WTC11 (cell line): ENCODE results near the gene ATP8B3. TPM values are rescaled to one million over a fixed set of nuclear protein-coding genes. Genes with fewer than 3 reads are reported as not detected.

ENCODE experiments used
- ATAC-seq: fragments of 200-7000 bp; cut with Tn5 transposase; 2 replicates; pipeline ENCODE4 v1.10.0; 2021; ENCODE audit warnings: mild to moderate bottlenecking, moderate library complexity
- CTCF ChIA-PET: fragments of 300-600 bp; sonication (Branson Sonifier 250); formaldehyde crosslinking; loops from one replicate; lab custom pipeline; 2021; ENCODE audit warnings: antibody characterized with exemption; lab: Charles Lee
- POLR2A ChIA-PET: fragments of 350-600 bp; sonication (Branson Sonifier 250); formaldehyde crosslinking; loops from one replicate; lab custom pipeline; 2021; ENCODE audit warnings: antibody characterized with exemption; lab: Charles Lee
- DNase-seq: peaks from one replicate; pipeline ENCODE4 v3.0.0; 2021; ENCODE audit warnings: low spot score
- H3K27ac Mint-ChIP-seq: 2 replicates; pipeline ENCODE4 v1.8.0; 2021; ENCODE audit warnings: mixed read lengths
- H3K27me3 Mint-ChIP-seq: 2 replicates; pipeline ENCODE4 v1.8.0; 2021; ENCODE audit warnings: low read depth, mild to moderate bottlenecking, moderate library complexity, mixed read lengths
- H3K36me3 Mint-ChIP-seq: 2 replicates; pipeline ENCODE4 v1.8.0; 2021; ENCODE audit warnings: mixed read lengths
- H3K4me1 Mint-ChIP-seq: 2 replicates; pipeline ENCODE4 v1.8.0; 2022; ENCODE audit warnings: mixed read lengths
- H3K4me3 Mint-ChIP-seq: 2 replicates; pipeline ENCODE4 v1.8.0; 2021; ENCODE audit warnings: mild to moderate bottlenecking, moderate library complexity, mixed read lengths
- H3K9me3 Mint-ChIP-seq: 2 replicates; pipeline ENCODE4 v1.8.0; 2021; ENCODE audit warnings: mixed read lengths
- CREM ChIP-seq: sonication (generic); formaldehyde crosslinking; IDR thresholded peaks from 2 replicates; pipeline ENCODE4 v1.8.1; 2022; ENCODE audit warnings: mild to moderate bottlenecking, missing genetic modification reagents, moderate library complexity
- JAZF1 ChIP-seq: fragments of 250-450 bp; sonication (Bioruptor Pico); IDR thresholded peaks from 2 replicates; pipeline ENCODE4 v1.9.0; 2021; ENCODE audit warnings: moderate library complexity, mild to moderate bottlenecking, inconsistent platforms
- NFATC4 ChIP-seq: fragments of 250-450 bp; sonication (Bioruptor Pico); IDR thresholded peaks from 2 replicates; pipeline ENCODE4 v1.9.0; 2021; ENCODE audit warnings: mild to moderate bottlenecking
- NFYB ChIP-seq: sonication (generic); formaldehyde crosslinking; conservative IDR thresholded peaks from 2 replicates; pipeline ENCODE4 v1.8.0; 2022; ENCODE audit warnings: low read depth, missing genetic modification reagents
- NR3C1 ChIP-seq: sonication (generic); formaldehyde crosslinking; conservative IDR thresholded peaks from 2 replicates; pipeline ENCODE4 v1.8.1; 2023; ENCODE audit warnings: low read depth, mild to moderate bottlenecking, missing genetic modification reagents
- OVOL2 ChIP-seq: fragments of 250-450 bp; sonication (Bioruptor Pico); IDR thresholded peaks from 2 replicates; pipeline ENCODE4 v1.9.0; 2021; ENCODE audit warnings: mild to moderate bottlenecking, borderline replicate concordance
- RORB ChIP-seq: fragments of 250-450 bp; sonication (Bioruptor Pico); IDR thresholded peaks from 2 replicates; pipeline ENCODE4 v1.9.0; 2021; ENCODE audit warnings: mild to moderate bottlenecking
- SP1 ChIP-seq: sonication (generic); formaldehyde crosslinking; conservative IDR thresholded peaks from 2 replicates; pipeline ENCODE4 v1.8.1; 2022; ENCODE audit warnings: missing genetic modification reagents
- ZNF121 ChIP-seq: sonication (generic); formaldehyde crosslinking; IDR thresholded peaks from 2 replicates; pipeline ENCODE4 v1.8.0; 2023; ENCODE audit warnings: missing genetic modification reagents
- ZNF232 ChIP-seq: sonication (generic); formaldehyde crosslinking; IDR thresholded peaks from 2 replicates; pipeline ENCODE4 v1.8.0; 2022; ENCODE audit warnings: mild to moderate bottlenecking, missing genetic modification reagents
- ZNF263 ChIP-seq: sonication (generic); formaldehyde crosslinking; IDR thresholded peaks from 2 replicates; pipeline ENCODE4 v1.8.1; 2022; ENCODE audit warnings: low read depth, mild to moderate bottlenecking, moderate library complexity, missing genetic modification reagents
- ZNF396 ChIP-seq: fragments of 250-450 bp; sonication (Bioruptor Pico); IDR thresholded peaks from 2 replicates; pipeline ENCODE4 v1.8.0; 2021; ENCODE audit warnings: mild to moderate bottlenecking, moderate library complexity, borderline replicate concordance
- ZNF416 ChIP-seq: fragments of 250-450 bp; sonication (Bioruptor Pico); IDR thresholded peaks from 2 replicates; pipeline ENCODE4 v1.9.0; 2021; ENCODE audit warnings: mild to moderate bottlenecking, inconsistent platforms
- total RNA-seq: library from RNA; stranded (reverse); gene quantifications from 3 replicates; pipeline ENCODE4 v1.2.3, GENCODE V29; 2021
- TF ChIP-seq, protein P1 (sequence below): sonication (generic); formaldehyde crosslinking; IDR thresholded peaks from 2 replicates; pipeline ENCODE4 v1.8.1; 2023; ENCODE audit warnings: mild to moderate bottlenecking, missing genetic modification reagents
- TF ChIP-seq, protein P2 (sequence below): sonication (generic); formaldehyde crosslinking; IDR thresholded peaks from 2 replicates; pipeline ENCODE4 v1.8.0; 2023; ENCODE audit warnings: mild to moderate bottlenecking, missing genetic modification reagents
- TF ChIP-seq, protein P3 (sequence below): fragments of 250-450 bp; sonication (Bioruptor Pico); conservative IDR thresholded peaks from 2 replicates; pipeline ENCODE4 v1.9.0; 2021; ENCODE audit warnings: mild to moderate bottlenecking
- TF ChIP-seq, protein P4 (sequence below): sonication (generic); formaldehyde crosslinking; IDR thresholded peaks from 2 replicates; pipeline ENCODE4 v1.8.1; 2022; ENCODE audit warnings: missing genetic modification reagents, borderline replicate concordance
- TF ChIP-seq, protein P5 (sequence below): sonication (generic); formaldehyde crosslinking; IDR thresholded peaks from 2 replicates; pipeline ENCODE4 v1.8.0; 2022; ENCODE audit warnings: missing genetic modification reagents

Gene ATP8B3
- total RNA-seq, 1 experiment from 2014 or later, result 5.5 TPM

DNA sequence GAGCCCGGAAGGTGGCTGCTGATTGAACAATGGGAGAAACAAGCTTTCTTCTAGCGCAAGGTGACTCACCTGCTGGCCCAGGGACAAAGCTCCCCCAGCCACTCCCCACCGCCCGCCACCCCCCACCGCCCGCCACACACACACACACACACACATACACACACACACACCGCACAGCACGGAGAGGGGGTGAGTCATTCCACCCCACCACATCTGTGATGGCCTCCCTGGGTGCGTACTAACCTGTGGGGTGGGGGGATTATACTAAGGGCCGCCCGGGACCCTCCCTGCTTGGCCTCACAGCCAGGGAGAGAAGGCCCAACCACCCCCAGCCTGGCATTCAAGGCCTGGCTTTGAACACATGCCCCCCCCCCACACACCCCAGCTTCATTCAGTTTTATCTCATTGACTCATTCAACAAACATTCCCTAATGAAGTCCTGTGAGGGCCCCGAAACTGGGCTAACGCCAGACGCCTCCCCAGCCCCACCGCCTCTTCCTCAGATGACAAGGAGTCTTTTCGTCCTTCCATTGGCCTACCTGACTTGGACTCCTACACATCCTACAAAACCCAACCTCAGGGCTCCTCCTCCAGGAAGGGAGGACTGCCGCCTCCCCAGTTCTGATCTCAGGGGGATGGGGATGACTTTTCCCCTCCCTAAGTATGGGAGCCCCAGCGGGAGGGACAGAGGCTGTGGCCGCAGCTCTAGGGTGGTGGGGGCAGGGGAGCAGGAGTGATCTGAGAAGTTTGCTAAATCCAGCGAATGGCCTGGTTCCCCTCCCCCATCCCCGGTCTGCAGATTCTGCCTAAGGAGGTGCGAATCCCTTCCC lies 64.6 kb downstream of the ATP8B3 start (continued):
- no peak for TF ChIP-seq OVOL2 (CRISPR knock-in tag)
- no peak for TF ChIP-seq ZNF396
- TF ChIP-seq, all 79 proteins: peak for 2

DNA sequence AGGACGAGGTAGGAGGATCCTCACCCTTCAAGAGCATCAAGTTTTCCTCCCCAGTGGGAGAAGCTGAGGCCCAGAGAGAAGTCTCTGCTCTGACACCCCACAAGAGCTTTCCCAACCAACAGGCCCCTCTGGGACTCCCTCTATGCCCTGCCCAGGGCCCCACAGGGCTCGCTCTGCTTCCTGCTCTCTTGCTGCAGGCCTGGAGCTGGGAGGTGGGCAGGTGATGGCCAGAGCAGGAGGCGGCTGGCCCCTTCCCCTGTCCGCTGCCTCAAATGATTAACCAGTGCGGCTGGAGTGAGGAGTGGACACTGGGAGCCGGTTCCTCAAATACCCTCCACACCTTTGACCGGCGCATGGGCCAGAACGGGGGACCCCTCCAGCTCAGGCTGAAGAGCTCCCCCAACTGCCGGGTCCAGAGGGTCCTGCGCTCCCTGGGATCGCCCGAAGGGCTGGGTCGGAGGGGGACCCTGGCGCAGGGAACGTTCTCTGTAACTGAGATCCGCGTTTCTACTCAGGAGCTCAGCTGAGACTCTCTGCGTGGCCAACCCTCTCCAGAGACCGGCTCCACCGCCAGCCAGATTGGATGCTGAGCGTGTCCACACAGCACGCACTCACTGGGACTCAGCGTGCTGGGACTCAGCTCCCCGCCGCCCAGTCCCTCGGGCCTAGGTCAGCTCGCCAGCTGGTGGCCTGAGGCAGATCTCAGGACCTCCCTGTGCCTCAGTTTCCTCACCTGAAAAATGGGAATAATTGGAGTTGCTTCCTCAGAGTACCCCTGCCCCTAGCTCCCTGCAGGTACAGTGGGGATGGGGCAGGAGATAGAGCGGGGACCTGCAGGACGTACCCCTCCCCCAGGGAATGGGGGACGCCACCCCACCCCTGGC lies 65.4 kb downstream of the ATP8B3 start:
- peaks cover 96% of the 10 kb centered on the region for H3K27me3 Mint-ChIP-seq
- TF ChIP-seq ZNF263 (CRISPR knock-in tag), result peak; percentile 88; the same call in 1 of the 2 replicates
- no peak for TF ChIP-seq SP1
- TF ChIP-seq, protein P1, sequence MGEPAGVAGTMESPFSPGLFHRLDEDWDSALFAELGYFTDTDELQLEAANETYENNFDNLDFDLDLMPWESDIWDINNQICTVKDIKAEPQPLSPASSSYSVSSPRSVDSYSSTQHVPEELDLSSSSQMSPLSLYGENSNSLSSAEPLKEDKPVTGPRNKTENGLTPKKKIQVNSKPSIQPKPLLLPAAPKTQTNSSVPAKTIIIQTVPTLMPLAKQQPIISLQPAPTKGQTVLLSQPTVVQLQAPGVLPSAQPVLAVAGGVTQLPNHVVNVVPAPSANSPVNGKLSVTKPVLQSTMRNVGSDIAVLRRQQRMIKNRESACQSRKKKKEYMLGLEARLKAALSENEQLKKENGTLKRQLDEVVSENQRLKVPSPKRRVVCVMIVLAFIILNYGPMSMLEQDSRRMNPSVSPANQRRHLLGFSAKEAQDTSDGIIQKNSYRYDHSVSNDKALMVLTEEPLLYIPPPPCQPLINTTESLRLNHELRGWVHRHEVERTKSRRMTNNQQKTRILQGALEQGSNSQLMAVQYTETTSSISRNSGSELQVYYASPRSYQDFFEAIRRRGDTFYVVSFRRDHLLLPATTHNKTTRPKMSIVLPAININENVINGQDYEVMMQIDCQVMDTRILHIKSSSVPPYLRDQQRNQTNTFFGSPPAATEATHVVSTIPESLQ (CRISPR knock-in tag), result no peak
- no peak for TF ChIP-seq ZNF232 (CRISPR knock-in tag)
- TF ChIP-seq, protein P2, sequence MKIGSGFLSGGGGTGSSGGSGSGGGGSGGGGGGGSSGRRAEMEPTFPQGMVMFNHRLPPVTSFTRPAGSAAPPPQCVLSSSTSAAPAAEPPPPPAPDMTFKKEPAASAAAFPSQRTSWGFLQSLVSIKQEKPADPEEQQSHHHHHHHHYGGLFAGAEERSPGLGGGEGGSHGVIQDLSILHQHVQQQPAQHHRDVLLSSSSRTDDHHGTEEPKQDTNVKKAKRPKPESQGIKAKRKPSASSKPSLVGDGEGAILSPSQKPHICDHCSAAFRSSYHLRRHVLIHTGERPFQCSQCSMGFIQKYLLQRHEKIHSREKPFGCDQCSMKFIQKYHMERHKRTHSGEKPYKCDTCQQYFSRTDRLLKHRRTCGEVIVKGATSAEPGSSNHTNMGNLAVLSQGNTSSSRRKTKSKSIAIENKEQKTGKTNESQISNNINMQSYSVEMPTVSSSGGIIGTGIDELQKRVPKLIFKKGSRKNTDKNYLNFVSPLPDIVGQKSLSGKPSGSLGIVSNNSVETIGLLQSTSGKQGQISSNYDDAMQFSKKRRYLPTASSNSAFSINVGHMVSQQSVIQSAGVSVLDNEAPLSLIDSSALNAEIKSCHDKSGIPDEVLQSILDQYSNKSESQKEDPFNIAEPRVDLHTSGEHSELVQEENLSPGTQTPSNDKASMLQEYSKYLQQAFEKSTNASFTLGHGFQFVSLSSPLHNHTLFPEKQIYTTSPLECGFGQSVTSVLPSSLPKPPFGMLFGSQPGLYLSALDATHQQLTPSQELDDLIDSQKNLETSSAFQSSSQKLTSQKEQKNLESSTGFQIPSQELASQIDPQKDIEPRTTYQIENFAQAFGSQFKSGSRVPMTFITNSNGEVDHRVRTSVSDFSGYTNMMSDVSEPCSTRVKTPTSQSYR, result no peak
- CTCF ChIA-PET, result interaction anchor here (0.9 to 4.7 kb wide), 13 partner anchors 12 to 291 kb away, joined by 3 to 35 read pairs (median 5); no protein-coding TSS in a partner anchor

DNA sequence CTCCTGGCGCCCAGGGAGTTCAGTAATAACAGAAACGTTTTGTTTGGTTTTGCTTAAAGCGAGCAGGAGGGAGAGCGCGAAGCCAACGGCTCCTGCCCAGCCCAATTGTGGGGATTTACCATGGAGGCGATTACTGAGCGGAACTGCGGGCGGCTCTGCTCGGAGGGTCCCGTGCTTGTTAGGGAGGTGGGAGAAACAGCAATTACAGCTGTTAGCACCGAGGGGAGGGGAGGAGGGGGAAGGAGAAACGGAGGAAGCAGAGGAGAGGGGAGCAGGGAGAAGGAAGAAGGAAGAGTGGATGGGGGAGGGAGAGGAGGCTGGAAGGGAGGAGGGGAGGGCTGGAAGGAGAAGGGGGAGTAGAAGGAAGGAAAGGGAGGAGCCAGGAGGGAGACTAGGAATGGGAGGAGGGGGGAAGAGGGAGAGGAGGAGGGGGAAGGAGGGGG lies 66.5 kb downstream of the ATP8B3 start:
- H3K27ac Mint-ChIP-seq, result no peak overlapping the region
- H3K4me1 Mint-ChIP-seq, result peaks cover 8% of the 10 kb centered on the region
- no peaks in the 10 kb centered on the region for H3K36me3 Mint-ChIP-seq
- CTCF ChIA-PET, result interaction anchor here (1.4 to 4.7 kb wide), 6 partner anchors 11 to 80 kb away, joined by 5 to 35 read pairs (median 8); no protein-coding TSS in a partner anchor
- no peak for ATAC-seq
- H3K27me3 Mint-ChIP-seq, result peaks cover 96% of the 10 kb centered on the region
- peak; percentile 53 for DNase-seq
- no peaks in the 10 kb centered on the region for H3K9me3 Mint-ChIP-seq
- peak overlapping the region; percentile 49 for H3K4me3 Mint-ChIP-seq
- POLR2A ChIA-PET, result no interaction called here
- TF ChIP-seq, protein P3, sequence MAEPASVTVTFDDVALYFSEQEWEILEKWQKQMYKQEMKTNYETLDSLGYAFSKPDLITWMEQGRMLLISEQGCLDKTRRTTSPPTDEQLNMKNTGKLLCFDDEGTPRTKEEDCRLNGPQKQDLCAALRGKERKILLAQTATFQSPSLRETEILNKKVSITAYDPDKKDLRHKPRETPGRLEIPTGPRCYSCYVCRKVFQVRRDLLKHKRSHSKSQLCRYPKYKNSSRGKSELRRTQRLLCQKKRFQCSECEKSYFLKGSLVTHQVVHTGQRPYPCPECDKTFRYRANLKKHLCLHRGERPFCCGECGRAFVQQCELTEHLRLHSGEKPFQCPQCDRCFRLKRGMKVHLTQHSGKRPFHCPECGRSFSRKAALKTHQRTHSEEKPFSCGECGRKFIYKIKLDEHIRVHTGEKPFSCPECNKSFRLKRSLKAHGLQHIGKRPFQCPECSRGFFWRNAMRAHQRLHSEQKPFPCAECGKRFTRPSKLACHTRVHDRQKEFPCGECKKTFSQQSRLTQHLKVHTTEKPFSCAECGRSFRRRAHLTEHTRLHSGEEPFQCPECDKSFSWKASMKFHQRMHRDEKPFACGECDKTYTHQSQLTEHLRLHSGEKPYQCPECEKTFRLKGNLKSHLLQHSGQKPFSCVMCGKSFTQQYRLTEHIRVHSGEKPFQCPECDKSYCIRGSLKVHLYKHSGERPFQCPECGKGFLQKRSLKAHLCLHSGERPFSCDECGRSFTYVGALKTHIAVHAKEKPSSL (CRISPR knock-in tag), result no peak
- TF ChIP-seq NR3C1 (CRISPR knock-in tag) (no peak), NFATC4 (no peak), CREM (no peak), RORB (CRISPR knock-in tag) (no peak), JAZF1 (CRISPR knock-in tag) (no peak), NFYB (no peak), ZNF416 (CRISPR knock-in tag) (no peak), ZNF121 (no peak)
- TF ChIP-seq, protein P4, sequence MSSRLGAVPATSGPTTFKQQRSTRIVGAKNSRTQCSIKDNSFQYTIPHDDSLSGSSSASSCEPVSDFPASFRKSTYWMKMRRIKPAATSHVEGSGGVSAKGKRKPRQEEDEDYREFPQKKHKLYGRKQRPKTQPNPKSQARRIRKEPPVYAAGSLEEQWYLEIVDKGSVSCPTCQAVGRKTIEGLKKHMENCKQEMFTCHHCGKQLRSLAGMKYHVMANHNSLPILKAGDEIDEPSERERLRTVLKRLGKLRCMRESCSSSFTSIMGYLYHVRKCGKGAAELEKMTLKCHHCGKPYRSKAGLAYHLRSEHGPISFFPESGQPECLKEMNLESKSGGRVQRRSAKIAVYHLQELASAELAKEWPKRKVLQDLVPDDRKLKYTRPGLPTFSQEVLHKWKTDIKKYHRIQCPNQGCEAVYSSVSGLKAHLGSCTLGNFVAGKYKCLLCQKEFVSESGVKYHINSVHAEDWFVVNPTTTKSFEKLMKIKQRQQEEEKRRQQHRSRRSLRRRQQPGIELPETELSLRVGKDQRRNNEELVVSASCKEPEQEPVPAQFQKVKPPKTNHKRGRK (CRISPR knock-in tag), result no peak
- TF ChIP-seq, protein P5, sequence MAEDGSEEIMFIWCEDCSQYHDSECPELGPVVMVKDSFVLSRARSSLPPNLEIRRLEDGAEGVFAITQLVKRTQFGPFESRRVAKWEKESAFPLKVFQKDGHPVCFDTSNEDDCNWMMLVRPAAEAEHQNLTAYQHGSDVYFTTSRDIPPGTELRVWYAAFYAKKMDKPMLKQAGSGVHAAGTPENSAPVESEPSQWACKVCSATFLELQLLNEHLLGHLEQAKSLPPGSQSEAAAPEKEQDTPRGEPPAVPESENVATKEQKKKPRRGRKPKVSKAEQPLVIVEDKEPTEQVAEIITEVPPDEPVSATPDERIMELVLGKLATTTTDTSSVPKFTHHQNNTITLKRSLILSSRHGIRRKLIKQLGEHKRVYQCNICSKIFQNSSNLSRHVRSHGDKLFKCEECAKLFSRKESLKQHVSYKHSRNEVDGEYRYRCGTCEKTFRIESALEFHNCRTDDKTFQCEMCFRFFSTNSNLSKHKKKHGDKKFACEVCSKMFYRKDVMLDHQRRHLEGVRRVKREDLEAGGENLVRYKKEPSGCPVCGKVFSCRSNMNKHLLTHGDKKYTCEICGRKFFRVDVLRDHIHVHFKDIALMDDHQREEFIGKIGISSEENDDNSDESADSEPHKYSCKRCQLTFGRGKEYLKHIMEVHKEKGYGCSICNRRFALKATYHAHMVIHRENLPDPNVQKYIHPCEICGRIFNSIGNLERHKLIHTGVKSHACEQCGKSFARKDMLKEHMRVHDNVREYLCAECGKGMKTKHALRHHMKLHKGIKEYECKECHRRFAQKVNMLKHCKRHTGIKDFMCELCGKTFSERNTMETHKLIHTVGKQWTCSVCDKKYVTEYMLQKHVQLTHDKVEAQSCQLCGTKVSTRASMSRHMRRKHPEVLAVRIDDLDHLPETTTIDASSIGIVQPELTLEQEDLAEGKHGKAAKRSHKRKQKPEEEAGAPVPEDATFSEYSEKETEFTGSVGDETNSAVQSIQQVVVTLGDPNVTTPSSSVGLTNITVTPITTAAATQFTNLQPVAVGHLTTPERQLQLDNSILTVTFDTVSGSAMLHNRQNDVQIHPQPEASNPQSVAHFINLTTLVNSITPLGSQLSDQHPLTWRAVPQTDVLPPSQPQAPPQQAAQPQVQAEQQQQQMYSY (CRISPR knock-in tag), result no peak

More for the DNA sequence above, 65.4 kb downstream of the ATP8B3 start:
- Mint-ChIP-seq H3K27ac (no peak overlapping the region), H3K4me1 (peaks cover 8% of the 10 kb centered on the region), H3K4me3 (peak overlapping the region; percentile 22), H3K9me3 (no peaks in the 10 kb centered on the region), H3K36me3 (no peaks in the 10 kb centered on the region)
- POLR2A ChIA-PET, result interaction anchor here (0.9 kb wide), 1 partner anchor 74 kb away, joined by 3 read pairs; no protein-coding TSS in a partner anchor
- ATAC-seq (no peak), DNase-seq (no peak)
